HepG2 (cell line): ENCODE measurements around the gene COMMD1. TPM values are rescaled to one million over a fixed set of nuclear protein-coding genes. Genes with fewer than 3 reads are reported as not detected.

Source experiments
- ATAC-seq: fragments of 200-7000 bp; cut with Tn5 transposase; 3 replicates; pipeline ENCODE4 v1.9.1; 2020; ENCODE audit warnings: mild to moderate bottlenecking, moderate library complexity
- BruUV-seq: library from RNA; stranded (reverse); fragments of 400-500 nt; replicated peaks from 2 replicates; lab custom pipeline; 2021; lab: Mats Ljungman, UMichigan
- CTCF ChIA-PET: fragments of 300-600 bp; formaldehyde crosslinking; extraction: SDS; loops from one replicate; lab custom pipeline; 2021; ENCODE audit warnings: low total read pairs, inconsistent platforms, low intra/inter-chr PET ratio; lab: Yijun Ruan, JAX
- POLR2A ChIA-PET: fragments of 350-600 bp; sonication (Branson Sonifier 250); formaldehyde crosslinking; loops from one replicate; lab custom pipeline; 2020; ENCODE audit warnings: antibody characterized with exemption, inconsistent platforms; lab: Yijun Ruan, JAX
- DNase-seq: peaks from one replicate; pipeline ENCODE4 v3.0.0-alpha.2; 2015; ENCODE audit warnings: low spot score
- FAIRE-seq: peaks from 3 replicates; lab custom pipeline; 2011; peaks lifted over from hg19 to GRCh38; lab: Jason Lieb, UNC
- H2AFZ ChIP-seq: one replicate; pipeline ENCODE4 v1.6.1; 2011; ENCODE audit warnings: low read length, inconsistent platforms
- H3K27ac ChIP-seq: fragments of 300-600 bp; 3 replicates; pipeline ENCODE4 v1.8.0; 2011; ENCODE audit warnings: mixed run types, mild to moderate bottlenecking, mixed read lengths, low read length, inconsistent platforms; ENCODE audit not compliant: insufficient read depth; ENCODE audit errors: extremely low read length
- H3K27me3 ChIP-seq, 2 experiments: fragments of 200-600 bp in 1 of 2; 2 replicates in 1 of 2; 3 replicates in 1 of 2; pipeline versions ENCODE4 v1.6.0 to v1.8.0; 2011; ENCODE audit warnings: low read length in 2 of 2, mild to moderate bottlenecking in 2 of 2, moderate library complexity in 2 of 2, inconsistent platforms in 1 of 2; ENCODE audit not compliant: insufficient read depth in 2 of 2, control insufficient read depth in 1 of 2
- H3K36me3 ChIP-seq, 2 experiments: fragments of 200-600 bp in 1 of 2; replicated peaks in 1 of 2; 2 replicates in 1 of 2; 3 replicates in 1 of 2; pipeline versions ENCODE4 v1.5.1 to v1.8.0; 2011; ENCODE audit warnings: low read length in 2 of 2, inconsistent platforms in 1 of 2; ENCODE audit not compliant: insufficient read depth in 2 of 2, control insufficient read depth in 1 of 2
- H3K4me1 ChIP-seq: 2 replicates; pipeline ENCODE4 v1.5.1; 2012; ENCODE audit warnings: low read length, inconsistent platforms; ENCODE audit not compliant: insufficient read depth
- H3K4me2 ChIP-seq: 2 replicates; pipeline ENCODE4 v1.6.0; 2011; ENCODE audit warnings: low read depth, low read length, inconsistent platforms
- H3K4me3 ChIP-seq, 3 experiments: fragments of 200-600 bp in 1 of 3; sonication (generic), shearing (Covaris generic) in 1 of 3; replicated peaks in 1 of 3; 2 replicates each; pipeline ENCODE4 v1.5.1; 2011 to 2016; ENCODE audit warnings: low read length in 3 of 3, inconsistent platforms in 2 of 3, low read depth in 2 of 3, mild to moderate bottlenecking in 2 of 3, control low read depth in 1 of 3, mixed read lengths in 1 of 3; ENCODE audit not compliant: insufficient read depth in 1 of 3
- H3K79me2 ChIP-seq: one replicate; pipeline ENCODE4 v1.6.1; 2011; ENCODE audit warnings: low read length, inconsistent platforms; ENCODE audit not compliant: insufficient read depth
- H3K9ac ChIP-seq: 2 replicates; pipeline ENCODE4 v1.6.0; 2011; ENCODE audit warnings: mild to moderate bottlenecking, low read depth, low read length, inconsistent platforms; ENCODE audit not compliant: insufficient read depth
- H3K9me3 ChIP-seq: 2 replicates; pipeline ENCODE4 v1.5.1; 2012; ENCODE audit warnings: mild to moderate bottlenecking, low read length
- H4K20me1 ChIP-seq: 2 replicates; pipeline ENCODE4 v1.6.0; 2011; ENCODE audit warnings: inconsistent platforms, mild to moderate bottlenecking, low read length, moderate library complexity; ENCODE audit not compliant: insufficient read depth
- CREB1 ChIP-seq, 2 experiments: fragments of 450-650 bp in 1 of 2; IDR thresholded peaks; 2 replicates each; pipeline ENCODE4 v1.6.1; 2016 to 2017; ENCODE audit warnings: control low read depth in 1 of 2, mild to moderate bottlenecking in 1 of 2, missing compliant biosample characterization in 1 of 2, missing genetic modification characterization in 1 of 2
- EHMT2 ChIP-seq: fragments of 200-600 bp; sonication (generic); IDR thresholded peaks from 2 replicates; pipeline ENCODE4 v1.7.0; 2017; ENCODE audit warnings: antibody characterized with exemption, low read depth, low read length, borderline replicate concordance
- FIP1L1 ChIP-seq: fragments of 200-400 bp; formaldehyde crosslinking; IDR thresholded peaks from 2 replicates; pipeline ENCODE4 v1.6.1; 2018; ENCODE audit warnings: low read depth, mild to moderate bottlenecking, low read length, moderate library complexity, borderline replicate concordance; ENCODE audit not compliant: insufficient read depth
- PLRG1 ChIP-seq: fragments of 450-650 bp; conservative IDR thresholded peaks from 2 replicates; pipeline ENCODE4 v1.6.1; 2016
- RXRB ChIP-seq: IDR thresholded peaks from 2 replicates; pipeline ENCODE4 v1.6.1; 2016; ENCODE audit warnings: borderline replicate concordance, missing genetic modification reagents, missing compliant biosample characterization
- TOE1 ChIP-seq: sonication (generic); formaldehyde crosslinking; IDR thresholded peaks from 2 replicates; pipeline ENCODE4 v1.4.0; 2020; ENCODE audit warnings: mild to moderate bottlenecking, missing genetic modification reagents
- ZFP62 ChIP-seq: sonication (generic); formaldehyde crosslinking; IDR thresholded peaks from 2 replicates; pipeline ENCODE4 v1.4.0; 2020; ENCODE audit warnings: missing genetic modification reagents
- ZNF235 ChIP-seq: sonication (generic); formaldehyde crosslinking; IDR thresholded peaks from 2 replicates; pipeline ENCODE4 v1.8.1; 2023; ENCODE audit warnings: mild to moderate bottlenecking, missing genetic modification reagents, borderline replicate concordance
- ZNF660 ChIP-seq: sonication (generic); formaldehyde crosslinking; IDR thresholded peaks from 2 replicates; pipeline ENCODE4 v1.5.1; 2020; ENCODE audit warnings: mild to moderate bottlenecking, low read depth, missing genetic modification reagents, borderline replicate concordance
- WGBS: methylation state at CpG from one replicate; pipeline ENCODE4 v1.1.6; 2017; ENCODE audit warnings: low lambda C conversion rate; 5-methylcytosine and 5-hydroxymethylcytosine counted together
- in situ Hi-C: cut with HindIII; loops from 2 replicates; pipeline ENCODE4 v1.10.0; 2017; ENCODE audit warnings: low pct_unique_long_range_greater_than_20kb; ENCODE audit not compliant: extremely low pct_ligation_motif_present
- intact Hi-C: fragments of 100-400 bp; cut with micrococcal nuclease; formaldehyde crosslinking; loops from one replicate; pipeline ENCODE4 v1.10.0; 2022; ENCODE audit not compliant: unreplicated experiment
- polyA plus RNA-seq, 8 experiments: library from polyadenylated mRNA; depleted of rRNA in 3 of 8; stranded (reverse) in 7 of 8; unstranded in 1 of 8; fragments of >200 nt; fragmentation: Illumina TruSeq in 4 of 8; extraction: Trizol in 4 of 8; gene quantifications; 2 replicates each; pipeline versions ENCODE4 v1.2.1 to v1.2.3, GENCODE V29; 2011 to 2016; ENCODE audit warnings: low read depth in 4 of 8, missing spikeins in 1 of 8, mixed read lengths in 1 of 8; ENCODE audit not compliant: insufficient read depth in 1 of 8
- total RNA-seq, 5 experiments: library from RNA; depleted of rRNA; stranded (reverse); fragments of >200 nt; fragmentation: Illumina TruSeq; extraction: Trizol; gene quantifications; 2 replicates each; pipeline ENCODE4 v1.2.3, GENCODE V29; 2016; ENCODE audit warnings: low read depth in 1 of 5
- TF ChIP-seq, protein P1 (sequence below): sonication (generic); formaldehyde crosslinking; conservative IDR thresholded peaks from 2 replicates; pipeline ENCODE4 v1.4.0; 2020; ENCODE audit warnings: missing genetic modification reagents
- TF ChIP-seq, protein P2 (sequence below): IDR thresholded peaks from 2 replicates; pipeline ENCODE4 v1.6.1; 2016
- TF ChIP-seq, protein P3 (sequence below): sonication (generic); formaldehyde crosslinking; IDR thresholded peaks from 2 replicates; pipeline ENCODE4 v1.4.0; 2020; ENCODE audit warnings: missing genetic modification reagents, mild to moderate bottlenecking, borderline replicate concordance
- TF ChIP-seq, protein P4 (sequence below): sonication (generic); formaldehyde crosslinking; IDR thresholded peaks from 2 replicates; pipeline ENCODE4 v1.4.0; 2020; ENCODE audit warnings: missing genetic modification reagents

Gene COMMD1
- total and polyA plus RNA-seq, 2 of the 13 experiments (the other 11 are each of a cell fraction or from before 2014, with no cell fraction given) = 25.7 to 105 TPM

DNA sequence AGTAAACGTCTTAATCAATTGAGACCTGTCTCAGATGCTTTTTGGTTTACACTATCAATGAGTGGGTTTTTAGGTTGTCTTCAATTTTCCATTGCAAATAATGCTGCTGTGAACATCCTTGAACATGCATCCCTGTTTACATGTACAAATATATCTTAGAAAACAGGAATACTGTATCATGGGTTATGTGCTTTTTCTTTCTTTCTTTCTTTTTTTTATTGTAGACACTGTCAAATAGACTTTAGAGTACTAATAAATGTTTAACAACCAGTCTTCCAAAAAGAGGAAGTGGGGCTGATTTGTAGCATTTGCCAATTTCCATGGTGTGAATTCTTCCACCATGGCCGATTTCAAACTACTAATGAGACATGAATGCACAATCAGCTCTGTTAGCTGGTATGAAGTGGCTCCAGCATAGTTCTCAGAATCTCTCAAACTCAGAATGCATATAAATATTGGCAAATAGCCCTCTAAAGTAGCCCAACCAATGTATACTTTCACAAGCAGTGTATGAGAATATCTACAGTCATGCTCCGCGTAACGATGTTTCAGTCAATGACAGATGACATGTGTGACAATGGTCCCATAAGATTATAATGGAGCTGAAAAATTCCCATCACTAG is 240.1 kb downstream of the COMMD1 start:
- ATAC-seq = no peak
- FAIRE-seq = no peak
- Histone ChIP-seq H4K20me1 (no peaks in the 10 kb centered on the region), H3K36me3 (no peaks in the 10 kb centered on the region), H2AFZ (no peak overlapping the region), H3K4me1 (peaks cover 6% of the 10 kb centered on the region), H3K27me3 (no peaks in the 10 kb centered on the region), H3K4me2 (no peak overlapping the region), H3K79me2 (no peaks in the 10 kb centered on the region), H3K4me3 (no peak overlapping the region), H3K9ac (no peak overlapping the region), H3K9me3 (no peaks in the 10 kb centered on the region), H3K27ac (no peak overlapping the region)
- ChIA-PET POLR2A (no interaction called here), CTCF (no interaction called here)
- in situ Hi-C loops (no loop called here), intact Hi-C loops (no loop called here)
- no TSS peak for BruUV-seq
- 98% methylated on average over 5 of the region's 5 CpGs for WGBS
- DNase-seq = no peak
- TF ChIP-seq TOE1 = no peak
- TF ChIP-seq PLRG1 = no peak
- no peak for TF ChIP-seq CREB1 (IDR thresholded peaks at IDR 0.05)
- TF ChIP-seq CREB1 (CRISPR knock-in tag; IDR thresholded peaks at IDR 0.05) = no peak
- no peak for TF ChIP-seq ZNF660 (CRISPR knock-in tag)
- TF ChIP-seq RXRB = no peak
- TF ChIP-seq, protein P1, sequence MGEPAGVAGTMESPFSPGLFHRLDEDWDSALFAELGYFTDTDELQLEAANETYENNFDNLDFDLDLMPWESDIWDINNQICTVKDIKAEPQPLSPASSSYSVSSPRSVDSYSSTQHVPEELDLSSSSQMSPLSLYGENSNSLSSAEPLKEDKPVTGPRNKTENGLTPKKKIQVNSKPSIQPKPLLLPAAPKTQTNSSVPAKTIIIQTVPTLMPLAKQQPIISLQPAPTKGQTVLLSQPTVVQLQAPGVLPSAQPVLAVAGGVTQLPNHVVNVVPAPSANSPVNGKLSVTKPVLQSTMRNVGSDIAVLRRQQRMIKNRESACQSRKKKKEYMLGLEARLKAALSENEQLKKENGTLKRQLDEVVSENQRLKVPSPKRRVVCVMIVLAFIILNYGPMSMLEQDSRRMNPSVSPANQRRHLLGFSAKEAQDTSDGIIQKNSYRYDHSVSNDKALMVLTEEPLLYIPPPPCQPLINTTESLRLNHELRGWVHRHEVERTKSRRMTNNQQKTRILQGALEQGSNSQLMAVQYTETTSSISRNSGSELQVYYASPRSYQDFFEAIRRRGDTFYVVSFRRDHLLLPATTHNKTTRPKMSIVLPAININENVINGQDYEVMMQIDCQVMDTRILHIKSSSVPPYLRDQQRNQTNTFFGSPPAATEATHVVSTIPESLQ (CRISPR knock-in tag) = no peak
- TF ChIP-seq, protein P2, sequence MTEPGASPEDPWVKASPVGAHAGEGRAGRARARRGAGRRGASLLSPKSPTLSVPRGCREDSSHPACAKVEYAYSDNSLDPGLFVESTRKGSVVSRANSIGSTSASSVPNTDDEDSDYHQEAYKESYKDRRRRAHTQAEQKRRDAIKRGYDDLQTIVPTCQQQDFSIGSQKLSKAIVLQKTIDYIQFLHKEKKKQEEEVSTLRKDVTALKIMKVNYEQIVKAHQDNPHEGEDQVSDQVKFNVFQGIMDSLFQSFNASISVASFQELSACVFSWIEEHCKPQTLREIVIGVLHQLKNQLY (CRISPR knock-in tag) = no peak
- TF ChIP-seq EHMT2 = no peak
- TF ChIP-seq, protein P3, sequence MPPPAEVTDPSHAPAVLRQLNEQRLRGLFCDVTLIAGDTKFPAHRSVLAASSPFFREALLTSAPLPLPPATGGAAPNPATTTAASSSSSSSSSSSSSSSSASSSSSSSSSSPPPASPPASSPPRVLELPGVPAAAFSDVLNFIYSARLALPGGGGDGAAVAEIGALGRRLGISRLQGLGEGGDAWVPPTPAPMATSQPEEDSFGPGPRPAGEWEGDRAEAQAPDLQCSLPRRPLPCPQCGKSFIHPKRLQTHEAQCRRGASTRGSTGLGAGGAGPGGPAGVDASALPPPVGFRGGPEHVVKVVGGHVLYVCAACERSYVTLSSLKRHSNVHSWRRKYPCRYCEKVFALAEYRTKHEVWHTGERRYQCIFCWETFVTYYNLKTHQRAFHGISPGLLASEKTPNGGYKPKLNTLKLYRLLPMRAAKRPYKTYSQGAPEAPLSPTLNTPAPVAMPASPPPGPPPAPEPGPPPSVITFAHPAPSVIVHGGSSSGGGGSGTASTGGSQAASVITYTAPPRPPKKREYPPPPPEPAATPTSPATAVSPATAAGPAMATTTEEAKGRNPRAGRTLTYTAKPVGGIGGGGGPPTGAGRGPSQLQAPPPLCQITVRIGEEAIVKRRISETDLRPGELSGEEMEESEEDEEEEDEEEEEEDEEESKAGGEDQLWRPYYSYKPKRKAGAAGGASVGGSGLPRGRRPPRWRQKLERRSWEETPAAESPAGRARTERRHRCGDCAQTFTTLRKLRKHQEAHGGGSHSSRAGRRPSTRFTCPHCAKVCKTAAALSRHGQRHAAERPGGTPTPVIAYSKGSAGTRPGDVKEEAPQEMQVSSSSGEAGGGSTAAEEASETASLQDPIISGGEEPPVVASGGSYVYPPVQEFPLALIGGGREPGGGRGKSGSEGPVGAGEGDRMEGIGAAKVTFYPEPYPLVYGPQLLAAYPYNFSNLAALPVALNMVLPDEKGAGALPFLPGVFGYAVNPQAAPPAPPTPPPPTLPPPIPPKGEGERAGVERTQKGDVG = no peak
- TF ChIP-seq ZNF235 (CRISPR knock-in tag) = no peak
- TF ChIP-seq, protein P4, sequence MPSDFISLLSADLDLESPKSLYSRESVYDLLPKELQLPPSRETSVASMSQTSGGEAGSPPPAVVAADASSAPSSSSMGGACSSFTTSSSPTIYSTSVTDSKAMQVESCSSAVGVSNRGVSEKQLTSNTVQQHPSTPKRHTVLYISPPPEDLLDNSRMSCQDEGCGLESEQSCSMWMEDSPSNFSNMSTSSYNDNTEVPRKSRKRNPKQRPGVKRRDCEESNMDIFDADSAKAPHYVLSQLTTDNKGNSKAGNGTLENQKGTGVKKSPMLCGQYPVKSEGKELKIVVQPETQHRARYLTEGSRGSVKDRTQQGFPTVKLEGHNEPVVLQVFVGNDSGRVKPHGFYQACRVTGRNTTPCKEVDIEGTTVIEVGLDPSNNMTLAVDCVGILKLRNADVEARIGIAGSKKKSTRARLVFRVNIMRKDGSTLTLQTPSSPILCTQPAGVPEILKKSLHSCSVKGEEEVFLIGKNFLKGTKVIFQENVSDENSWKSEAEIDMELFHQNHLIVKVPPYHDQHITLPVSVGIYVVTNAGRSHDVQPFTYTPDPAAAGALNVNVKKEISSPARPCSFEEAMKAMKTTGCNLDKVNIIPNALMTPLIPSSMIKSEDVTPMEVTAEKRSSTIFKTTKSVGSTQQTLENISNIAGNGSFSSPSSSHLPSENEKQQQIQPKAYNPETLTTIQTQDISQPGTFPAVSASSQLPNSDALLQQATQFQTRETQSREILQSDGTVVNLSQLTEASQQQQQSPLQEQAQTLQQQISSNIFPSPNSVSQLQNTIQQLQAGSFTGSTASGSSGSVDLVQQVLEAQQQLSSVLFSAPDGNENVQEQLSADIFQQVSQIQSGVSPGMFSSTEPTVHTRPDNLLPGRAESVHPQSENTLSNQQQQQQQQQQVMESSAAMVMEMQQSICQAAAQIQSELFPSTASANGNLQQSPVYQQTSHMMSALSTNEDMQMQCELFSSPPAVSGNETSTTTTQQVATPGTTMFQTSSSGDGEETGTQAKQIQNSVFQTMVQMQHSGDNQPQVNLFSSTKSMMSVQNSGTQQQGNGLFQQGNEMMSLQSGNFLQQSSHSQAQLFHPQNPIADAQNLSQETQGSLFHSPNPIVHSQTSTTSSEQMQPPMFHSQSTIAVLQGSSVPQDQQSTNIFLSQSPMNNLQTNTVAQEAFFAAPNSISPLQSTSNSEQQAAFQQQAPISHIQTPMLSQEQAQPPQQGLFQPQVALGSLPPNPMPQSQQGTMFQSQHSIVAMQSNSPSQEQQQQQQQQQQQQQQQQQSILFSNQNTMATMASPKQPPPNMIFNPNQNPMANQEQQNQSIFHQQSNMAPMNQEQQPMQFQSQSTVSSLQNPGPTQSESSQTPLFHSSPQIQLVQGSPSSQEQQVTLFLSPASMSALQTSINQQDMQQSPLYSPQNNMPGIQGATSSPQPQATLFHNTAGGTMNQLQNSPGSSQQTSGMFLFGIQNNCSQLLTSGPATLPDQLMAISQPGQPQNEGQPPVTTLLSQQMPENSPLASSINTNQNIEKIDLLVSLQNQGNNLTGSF (CRISPR knock-in tag) = no peak
- no peak for TF ChIP-seq ZFP62 (CRISPR knock-in tag)
- no peak for TF ChIP-seq FIP1L1
